MCF 10A (cell line): ENCODE data around the gene TLE6. TPM values are rescaled to one million over a fixed set of nuclear protein-coding genes. Genes with fewer than 3 reads are reported as not detected.

Source experiments
- BruUV-seq: library from RNA; stranded (reverse); fragments of 400-500 nt; replicated peaks from 2 replicates; lab custom pipeline; 2021; lab: Mats Ljungman, UMichigan
- CTCF ChIA-PET: fragments of 300-600 bp; sonication (Branson Sonifier 250); formaldehyde crosslinking; extraction: SDS; loops from one replicate; lab custom pipeline; 2021; ENCODE audit warnings: antibody characterized with exemption, inconsistent platforms; lab: Yijun Ruan, JAX
- POLR2A ChIA-PET: fragments of 300-600, 350-650 bp; sonication (Branson Sonifier 250); formaldehyde crosslinking; extraction: SDS; loops from one replicate; lab custom pipeline; 2020; ENCODE audit warnings: antibody characterized with exemption, inconsistent platforms; lab: Yijun Ruan, JAX
- DNase-seq: peaks from one replicate; pipeline ENCODE4 v3.0.0-alpha.2; 2018; ENCODE audit not compliant: unreplicated experiment
- H3K27ac Mint-ChIP-seq: one replicate; pipeline ENCODE4 v1.8.0; 2022; ENCODE audit warnings: mild to moderate bottlenecking, low read depth, mixed read lengths; ENCODE audit not compliant: unreplicated experiment
- H3K27me3 Mint-ChIP-seq: one replicate; pipeline ENCODE4 v1.8.0; 2022; ENCODE audit warnings: mixed read lengths; ENCODE audit not compliant: insufficient read depth, unreplicated experiment
- H3K36me3 Mint-ChIP-seq: one replicate; pipeline ENCODE4 v1.8.0; 2022; ENCODE audit warnings: mild to moderate bottlenecking, moderate library complexity, mixed read lengths; ENCODE audit not compliant: insufficient read depth, unreplicated experiment
- H3K4me1 Mint-ChIP-seq: one replicate; pipeline ENCODE4 v1.8.0; 2022; ENCODE audit warnings: mixed read lengths; ENCODE audit not compliant: insufficient read depth, unreplicated experiment
- H3K4me3 Mint-ChIP-seq: one replicate; pipeline ENCODE4 v1.8.0; 2022; ENCODE audit warnings: mild to moderate bottlenecking, moderate library complexity, mixed read lengths; ENCODE audit not compliant: unreplicated experiment
- H3K9me3 Mint-ChIP-seq: one replicate; pipeline ENCODE4 v1.8.0; 2022; ENCODE audit warnings: mixed read lengths; ENCODE audit not compliant: unreplicated experiment
- CTCF ChIP-seq: fragments of 200-600 bp; IDR thresholded peaks from one replicate; pipeline ENCODE4 v1.8.0; 2022; ENCODE audit warnings: antibody characterized with exemption, mild to moderate bottlenecking; ENCODE audit not compliant: unreplicated experiment
- intact Hi-C: fragments of 100-400 bp; cut with micrococcal nuclease; formaldehyde crosslinking; loops from 2 replicates; pipeline ENCODE4 v1.14.1; 2022
- total RNA-seq: library from RNA; stranded (reverse); gene quantifications from 2 replicates; pipeline ENCODE4 v1.2.3, GENCODE V29; 2022

TLE6 gene
- total RNA-seq, 1 experiment from 2014 or later, result 0.89 TPM

- DNase-seq, result no peak
- Mint-ChIP-seq H3K9me3 (no peaks in the 10 kb centered on the region), H3K4me3 (peak overlapping the region; percentile 78), H3K27ac (no peak overlapping the region), H3K27me3 (no peaks in the 10 kb centered on the region), H3K36me3 (no peaks in the 10 kb centered on the region), H3K4me1 (peaks cover 32% of the 10 kb centered on the region)
- ChIA-PET CTCF (interaction anchor here (0.6 kb wide), 1 partner anchor 214 kb away, joined by 3 read pairs; no protein-coding TSS in a partner anchor), POLR2A (interaction anchor here (1.2 to 2.9 kb wide), 7 partner anchors 28 to 195 kb away, joined by 3 to 14 read pairs (median 4); partner anchors contain the start of genes SGTA and ZNF57)
- TF ChIP-seq CTCF, result no peak
- BruUV-seq, result no TSS peak
- intact Hi-C loops, result loop anchor here (10.0 kb wide), 1 partner anchor 57 kb away; no protein-coding TSS in a partner anchor
These were observed 903 bp downstream of the TLE6 start for GRCh38 chr19:2978166-2978767.

- H3K27me3 Mint-ChIP-seq, result no peaks in the 10 kb centered on the region
- peak; percentile 25 for DNase-seq
- ChIA-PET CTCF (interaction anchor here (0.7 kb wide), 1 partner anchor 167 kb away, joined by 3 read pairs; no protein-coding TSS in a partner anchor), POLR2A (interaction anchor here (1.4 to 2.9 kb wide), 3 partner anchors 28 to 195 kb away, joined by 3 to 14 read pairs (median 4); partner anchors contain the start of gene SGTA)
- TF ChIP-seq CTCF, result no peak
- H3K36me3 Mint-ChIP-seq, result no peaks in the 10 kb centered on the region
- H3K4me1 Mint-ChIP-seq, result peaks cover 37% of the 10 kb centered on the region
- no TSS peak for BruUV-seq
- H3K9me3 Mint-ChIP-seq, result no peaks in the 10 kb centered on the region
- H3K4me3 Mint-ChIP-seq, result no peak overlapping the region
- intact Hi-C loops, result loop anchor here (10.0 kb wide), 1 partner anchor 56 kb away; no protein-coding TSS in a partner anchor
- H3K27ac Mint-ChIP-seq, result no peak overlapping the region
These were observed 1.4 kb downstream of the TLE6 start for GRCh38 chr19:2978772-2979171.

- DNase-seq, result no peak
- intact Hi-C loops, result no loop called here
- H3K27me3 Mint-ChIP-seq, result no peaks in the 10 kb centered on the region
- no peak for TF ChIP-seq CTCF
- POLR2A ChIA-PET, result interaction anchor here (1.5 kb wide), 1 partner anchor 74 kb away, joined by 7 read pairs; no protein-coding TSS in a partner anchor
- no peak overlapping the region for H3K4me3 Mint-ChIP-seq
- no TSS peak for BruUV-seq
- no peaks in the 10 kb centered on the region for H3K36me3 Mint-ChIP-seq
- no peaks in the 10 kb centered on the region for H3K9me3 Mint-ChIP-seq
- CTCF ChIA-PET, result no interaction called here
- peaks cover 34% of the 10 kb centered on the region for H3K4me1 Mint-ChIP-seq
- no peak overlapping the region for H3K27ac Mint-ChIP-seq
These were observed 4.5 kb downstream of the TLE6 start for GRCh38 chr19:2981898-2982297.

- DNase-seq, result no peak
- TF ChIP-seq CTCF, result no peak
- Mint-ChIP-seq H3K36me3 (no peaks in the 10 kb centered on the region), H3K27ac (peak overlapping the region; percentile 78), H3K9me3 (no peaks in the 10 kb centered on the region), H3K4me1 (peaks cover 28% of the 10 kb centered on the region), H3K4me3 (peak overlapping the region; percentile 17), H3K27me3 (no peaks in the 10 kb centered on the region)
- CTCF ChIA-PET, result no interaction called here
- POLR2A ChIA-PET, result interaction anchor here (1.0 to 1.5 kb wide), 3 partner anchors 40 to 74 kb away, joined by 3 to 8 read pairs (median 7); no protein-coding TSS in a partner anchor
- intact Hi-C loops, result no loop called here
- no TSS peak for BruUV-seq
These were observed 5.2 kb downstream of the TLE6 start for GRCh38 chr19:2982561-2982960.
